H54 (cell line): ENCODE results near the gene ZC3H18.

Experiments used
- DNase-seq: peaks from one replicate; pipeline ENCODE4 v3.0.0; 2011; ENCODE audit warnings: low spot score, mixed read lengths; ENCODE audit not compliant: insufficient read length
- FAIRE-seq: peaks from 3 replicates; lab custom pipeline; 2011; peaks lifted over from hg19 to GRCh38; lab: Jason Lieb, UNC
- POLR2A ChIP-seq: IDR thresholded peaks from 2 replicates; pipeline ENCODE4 v1.6.1; 2011; ENCODE audit warnings: low read depth, mild to moderate bottlenecking, low read length

The ZC3H18 gene

DNA sequence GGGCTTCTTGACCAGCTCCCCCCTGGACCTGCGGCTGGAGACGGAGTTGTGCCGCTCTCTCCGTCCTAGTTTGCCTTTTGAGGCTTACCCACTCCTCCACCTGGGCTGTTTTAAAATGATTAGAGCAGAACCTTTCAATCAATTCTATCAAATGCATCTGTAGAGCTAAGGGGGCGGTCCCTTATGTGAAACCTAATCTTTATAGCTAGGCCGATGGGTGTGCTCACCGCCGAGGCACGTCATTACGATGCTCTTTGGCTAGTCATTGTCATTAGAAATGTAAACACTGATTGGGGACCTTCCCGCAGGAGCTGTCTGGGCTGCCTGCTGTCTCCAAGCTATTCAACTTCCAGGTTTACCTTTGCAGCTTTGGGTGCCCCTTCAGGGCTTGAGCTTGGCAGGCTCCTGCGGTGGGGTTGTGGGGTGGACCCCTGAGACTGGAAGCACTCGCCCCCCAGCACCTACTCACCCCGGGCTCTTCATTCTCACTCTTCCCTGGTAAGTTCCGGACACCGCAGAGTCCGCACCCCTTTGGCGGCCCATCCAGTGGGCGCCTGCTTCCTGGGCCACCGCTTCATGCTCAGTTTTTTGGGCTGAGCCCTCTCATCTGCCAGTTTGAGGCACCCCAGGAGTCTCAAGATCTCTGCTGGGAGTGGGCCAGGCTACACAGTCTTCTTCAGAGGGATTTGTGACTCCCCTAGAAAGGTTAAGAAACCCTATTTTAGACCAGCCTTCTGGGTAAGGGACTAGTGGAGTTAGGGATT lies 47.2 kb downstream of the ZC3H18 start:
- DNase-seq (no peak), FAIRE-seq (no peak)
- TF ChIP-seq POLR2A = no peak

DNA sequence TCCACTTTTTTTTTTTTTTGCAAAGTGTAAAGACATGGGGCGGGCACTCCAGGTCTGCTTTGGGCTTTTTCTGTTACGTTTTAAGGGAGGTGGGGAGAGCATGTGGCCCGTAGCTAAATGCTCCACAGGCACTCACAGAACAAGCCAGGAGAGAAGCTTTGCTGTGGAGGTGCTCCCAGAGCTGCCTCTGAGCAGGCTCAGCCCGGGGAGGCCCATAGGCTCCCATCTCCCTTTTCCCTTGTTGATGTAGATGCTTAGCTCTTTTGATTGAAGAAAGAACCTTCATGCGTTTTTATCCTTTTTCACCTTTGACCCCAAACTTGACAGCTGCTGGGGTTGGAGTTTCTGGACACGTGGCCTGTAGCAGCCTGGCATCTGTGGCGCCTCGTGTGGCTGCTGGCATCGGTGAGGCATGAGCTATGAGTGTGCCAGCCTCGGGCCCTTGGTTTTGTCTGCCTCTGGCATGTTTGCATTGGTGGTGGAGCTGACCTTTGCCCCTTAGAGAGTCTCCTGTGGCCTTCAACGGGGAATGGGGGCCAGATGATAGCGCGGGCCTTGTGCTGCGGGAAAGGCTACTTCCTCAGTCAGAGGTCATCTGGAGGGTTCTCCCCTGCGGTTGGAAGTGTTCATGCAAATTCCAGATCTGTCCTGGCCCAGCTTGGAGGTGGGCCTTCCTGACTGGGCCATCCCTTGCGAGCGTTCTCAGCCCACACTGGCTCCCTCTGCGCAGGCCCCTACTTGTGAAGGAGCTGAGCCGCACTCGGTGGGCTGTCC lies 48.2 kb downstream of the ZC3H18 start:
- FAIRE-seq (no peak), DNase-seq (no peak)
- TF ChIP-seq POLR2A = no peak

DNA sequence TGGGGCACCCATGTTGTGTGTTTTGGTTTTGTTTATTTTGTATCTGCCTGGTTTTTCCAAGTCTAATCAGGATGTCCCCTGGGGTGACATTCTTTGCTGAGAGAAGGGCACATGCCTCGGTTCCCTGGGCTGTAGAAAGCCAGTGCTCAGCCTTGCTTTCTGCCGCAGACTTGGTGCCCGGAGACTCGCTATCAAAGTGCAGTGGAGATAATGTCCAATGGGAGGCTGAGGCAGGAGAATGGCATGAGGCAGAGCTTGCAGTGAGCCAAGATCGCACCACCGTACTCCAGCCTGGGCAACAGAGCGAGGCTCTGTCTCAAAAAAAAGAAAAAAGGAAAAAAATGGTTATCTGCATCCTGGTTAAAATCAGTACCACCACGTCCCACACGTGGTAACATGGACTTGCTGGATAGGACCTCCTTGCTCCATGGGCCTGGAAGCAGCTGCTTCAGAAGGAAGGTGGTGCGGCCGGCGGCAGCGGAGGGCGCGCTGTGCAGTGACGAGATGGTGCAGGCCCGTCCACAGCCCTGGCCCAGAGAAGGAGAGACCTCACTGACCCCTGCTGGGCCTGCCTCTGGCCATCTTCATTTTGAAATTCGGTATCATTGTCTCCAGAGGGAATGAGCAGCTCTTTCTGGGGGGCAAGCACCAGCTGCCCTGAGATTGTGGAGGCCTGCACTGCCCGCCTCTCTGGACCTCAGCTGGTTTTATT lies 48.9 kb downstream of the ZC3H18 start:
- FAIRE-seq (no peak), DNase-seq (no peak)
- TF ChIP-seq POLR2A = no peak

DNA sequence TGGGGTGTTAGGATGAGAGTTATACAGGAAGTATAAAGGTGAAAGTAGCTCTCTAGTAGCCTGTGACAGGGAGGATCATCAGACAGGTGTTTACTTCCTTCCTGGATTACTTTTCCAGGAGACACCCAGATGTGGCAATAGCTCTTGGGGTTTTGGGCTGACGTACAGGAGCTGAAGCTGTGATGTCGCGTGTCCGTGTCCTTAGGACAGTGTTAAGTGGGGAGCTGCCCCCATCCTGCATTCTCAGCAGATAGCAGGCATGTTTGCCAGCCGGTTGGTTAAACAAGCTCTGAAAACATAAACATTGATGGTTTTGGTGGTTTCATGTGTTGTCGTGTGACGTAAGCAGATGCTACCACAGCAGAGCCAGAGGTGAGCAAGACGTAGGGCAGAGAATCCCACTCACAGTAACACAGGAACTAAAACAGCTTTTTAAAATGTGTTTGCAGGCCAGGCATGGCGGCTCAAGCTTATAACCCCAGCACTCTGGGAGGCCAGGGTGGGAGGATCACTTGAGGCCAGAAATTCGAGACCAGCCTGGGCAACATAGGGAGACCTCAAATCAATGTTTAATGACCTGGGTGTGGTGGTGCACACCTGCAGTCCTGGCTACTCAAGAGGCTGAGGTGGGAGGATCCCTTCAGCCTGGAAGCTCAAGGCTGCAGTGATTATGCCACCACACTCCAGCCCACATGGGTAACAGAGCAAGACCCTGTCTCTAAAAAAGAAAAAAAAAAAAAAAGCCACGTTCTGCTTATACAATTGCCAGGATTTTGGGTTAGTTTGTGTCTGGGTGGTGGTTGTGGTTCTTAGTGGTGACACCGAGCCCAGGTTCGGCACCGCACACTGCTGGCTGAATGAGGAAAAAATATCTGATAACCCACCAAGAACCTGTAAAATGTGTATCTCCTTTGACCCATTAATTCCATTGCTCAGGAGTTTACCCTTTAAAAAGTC lies 49.9 kb downstream of the ZC3H18 start:
- FAIRE-seq (no peak), DNase-seq (no peak)
- TF ChIP-seq POLR2A = no peak

DNA sequence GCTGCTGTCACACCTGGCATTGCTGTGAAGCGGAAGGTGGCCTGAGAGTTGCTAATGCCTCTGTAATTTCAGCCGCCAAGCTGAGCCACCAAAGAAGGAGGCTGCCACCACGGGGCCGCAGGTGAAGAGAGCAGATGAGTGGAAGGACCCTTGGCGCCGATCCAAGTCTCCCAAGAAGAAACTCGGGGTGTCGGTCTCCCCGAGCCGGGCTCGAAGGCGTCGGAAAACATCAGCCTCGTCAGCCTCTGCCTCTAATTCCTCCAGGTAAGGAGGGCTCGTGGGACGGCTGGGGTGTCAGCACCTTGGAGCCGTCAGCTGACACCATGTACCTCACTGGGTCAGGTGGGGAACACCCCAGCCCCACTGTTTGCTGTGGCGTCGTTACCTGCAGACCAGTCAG lies 51.9 kb downstream of the ZC3H18 start:
- no peak for FAIRE-seq
- DNase-seq = no peak
- TF ChIP-seq POLR2A = no peak

DNA sequence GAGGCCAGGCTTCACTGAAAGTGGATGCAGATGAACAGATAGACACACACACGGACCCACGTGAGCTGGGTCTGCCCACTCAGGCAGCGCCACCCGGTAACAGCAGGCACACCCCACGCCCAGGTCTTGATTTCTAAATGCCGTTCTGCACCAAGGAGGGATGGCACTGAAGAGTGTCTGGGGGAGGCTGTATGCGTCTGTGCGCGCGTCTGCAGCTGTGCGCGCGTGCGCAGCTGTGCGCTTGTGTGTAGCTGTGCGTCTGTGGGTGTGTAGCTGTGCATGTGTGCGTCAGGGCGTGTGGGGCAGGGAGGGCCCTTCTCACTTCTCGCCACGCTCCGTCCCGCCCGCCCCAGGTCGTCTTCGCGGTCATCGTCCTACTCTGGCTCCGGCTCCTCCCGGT lies 52.7 kb downstream of the ZC3H18 start:
- FAIRE-seq (no peak), DNase-seq (no peak)
- TF ChIP-seq POLR2A = no peak

GRCh38 chr16:88623858-88624257 lies 53.7 kb downstream of the ZC3H18 start:
- DNase-seq (no peak), FAIRE-seq (no peak)
- TF ChIP-seq POLR2A = no peak

DNA sequence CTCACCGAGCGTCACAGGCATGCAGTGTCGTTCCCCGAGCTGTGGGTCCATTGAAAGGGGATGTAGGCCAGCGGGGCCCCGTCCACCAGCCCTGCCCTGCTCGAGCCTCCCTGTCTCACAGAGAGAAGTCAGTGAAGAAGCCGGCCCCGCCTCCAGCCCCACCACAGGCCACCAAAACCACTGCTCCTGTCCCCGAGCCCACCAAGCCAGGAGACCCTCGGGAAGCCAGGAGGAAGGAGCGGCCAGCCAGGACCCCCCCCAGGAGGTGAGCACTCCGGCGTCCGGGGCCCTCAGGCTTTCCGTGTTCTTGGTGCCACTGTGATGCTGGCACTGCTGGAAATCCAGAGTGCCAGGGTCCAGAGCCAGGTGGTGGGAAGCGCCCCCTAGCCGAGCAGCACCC lies 54.3 kb downstream of the ZC3H18 start:
- DNase-seq (no peak), FAIRE-seq (no peak)
- TF ChIP-seq POLR2A = no peak

- TF ChIP-seq POLR2A = no peak
- FAIRE-seq = no peak
- DNase-seq = no peak
Measured at GRCh38 chr16:88624977-88625576, 54.9 kb downstream of the ZC3H18 start.

DNA sequence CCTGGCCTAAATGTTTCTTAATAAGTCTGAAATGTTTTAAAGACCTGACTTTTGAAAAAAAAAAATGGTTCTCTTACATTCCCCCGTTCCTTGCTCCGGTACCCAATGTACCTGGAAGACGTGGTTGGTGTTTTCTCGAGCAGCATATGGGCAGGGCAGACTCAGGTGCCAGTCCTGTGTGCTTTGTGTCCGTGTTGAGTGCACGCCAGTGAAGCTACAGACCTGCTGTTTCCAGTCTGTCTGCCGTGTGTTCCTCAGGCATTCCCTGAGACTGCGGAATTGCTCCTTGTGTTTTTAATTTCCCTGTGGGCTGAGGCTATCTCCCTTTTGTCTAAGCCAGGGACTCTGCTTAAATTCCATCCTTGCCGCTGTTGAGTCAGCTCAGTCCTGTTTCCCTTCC lies 56.4 kb downstream of the ZC3H18 start:
- no peak for DNase-seq
- no peak for FAIRE-seq
- TF ChIP-seq POLR2A = no peak

- no peak for DNase-seq
- FAIRE-seq = no peak
- TF ChIP-seq POLR2A = no peak
Measured at GRCh38 chr16:88627531-88628411, 57.6 kb downstream of the ZC3H18 start.

DNA sequence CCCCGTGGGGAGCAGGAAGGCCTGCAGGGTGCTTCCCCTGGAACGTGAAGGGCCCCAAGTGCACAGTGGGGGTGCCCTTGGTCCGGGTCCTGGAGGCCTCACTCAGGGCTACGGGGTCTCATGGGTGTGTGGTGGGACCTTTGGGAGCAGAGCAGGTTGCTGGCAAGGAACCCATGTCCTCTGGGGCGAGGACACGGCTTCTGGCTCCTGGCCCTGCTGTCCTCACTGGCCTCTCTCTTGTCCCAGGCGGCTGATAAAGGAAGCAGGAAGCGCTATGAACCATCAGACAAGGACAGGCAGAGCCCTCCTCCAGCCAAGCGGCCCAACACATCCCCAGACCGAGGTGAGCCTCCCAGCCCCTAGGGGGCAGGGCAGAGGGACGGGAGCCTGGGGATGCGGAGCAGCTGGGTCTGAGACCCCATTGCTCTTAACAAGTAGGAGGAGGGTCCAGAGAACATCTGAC lies 58.3 kb downstream of the ZC3H18 start:
- FAIRE-seq (no peak), DNase-seq (no peak)
- TF ChIP-seq POLR2A = no peak
